GM10847 (cell line): Measurements from ENCODE around the gene SMIM28.

Experiments
- POLR2A ChIP-seq: IDR thresholded peaks from 2 replicates; pipeline ENCODE4 v1.6.1; 2011; ENCODE audit not compliant: insufficient read length; ENCODE audit errors: extremely low read depth

SMIM28 gene

GRCh38 chr6:138377844-138378243, at the start of gene SMIM28:
Gene SMIM28, plus strand, starts transcription at chr6:138377905. Its CDS starts 168 bp downstream, at chr6:138378073.
- TF ChIP-seq POLR2A, result no peak

- no peak for TF ChIP-seq POLR2A
Observed at GRCh38 chr6:138328210-138328609, 49.5 kb upstream of the SMIM28 start.

GRCh38 chr6:138330763-138331162, 46.9 kb upstream of the SMIM28 start:
- TF ChIP-seq POLR2A, result no peak

GRCh38 chr6:138331444-138331843, 46.3 kb upstream of the SMIM28 start:
- no peak for TF ChIP-seq POLR2A

GRCh38 chr6:138331984-138332383, 45.7 kb upstream of the SMIM28 start:
- TF ChIP-seq POLR2A, result no peak

- no peak for TF ChIP-seq POLR2A
Observed at GRCh38 chr6:138334000-138334399, 43.7 kb upstream of the SMIM28 start.

GRCh38 chr6:138334963-138335362, 42.7 kb upstream of the SMIM28 start:
- TF ChIP-seq POLR2A, result no peak

- no peak for TF ChIP-seq POLR2A
Observed at GRCh38 chr6:138336221-138336620, 41.5 kb upstream of the SMIM28 start.

GRCh38 chr6:138337076-138337475, 40.6 kb upstream of the SMIM28 start:
- TF ChIP-seq POLR2A, result no peak

GRCh38 chr6:138339024-138339423, 38.7 kb upstream of the SMIM28 start:
- TF ChIP-seq POLR2A, result no peak

- TF ChIP-seq POLR2A, result no peak
Observed at GRCh38 chr6:138341176-138341575, 36.5 kb upstream of the SMIM28 start.

- TF ChIP-seq POLR2A, result no peak
Observed at GRCh38 chr6:138343112-138343511, 34.6 kb upstream of the SMIM28 start.

- no peak for TF ChIP-seq POLR2A
Observed at GRCh38 chr6:138345565-138346285, 32.0 kb upstream of the SMIM28 start.

GRCh38 chr6:138346302-138347195, 31.2 kb upstream of the SMIM28 start:
- no peak for TF ChIP-seq POLR2A

- no peak for TF ChIP-seq POLR2A
Observed at GRCh38 chr6:138347864-138348263, 29.8 kb upstream of the SMIM28 start.

GRCh38 chr6:138349891-138350290, 27.8 kb upstream of the SMIM28 start:
- TF ChIP-seq POLR2A, result no peak

GRCh38 chr6:138357928-138358327, 19.8 kb upstream of the SMIM28 start:
- no peak for TF ChIP-seq POLR2A
